HFFc6 (cell line): ENCODE measurements around the gene HBE1. TPM values are rescaled to one million over a fixed set of nuclear protein-coding genes. Genes with fewer than 3 reads are reported as not detected.
"Not testable (repeated sequence)": the region's sequence is repeated elsewhere in the genome, so short reads cannot be mapped to it uniquely, and the experiment has no call there.

ENCODE experiments used
- DNase-seq: peaks from one replicate; pipeline ENCODE4 v3.0.0-alpha.2; 2018
- H3K27ac Mint-ChIP-seq: 2 replicates; pipeline ENCODE4 v1.8.0; 2020; ENCODE audit warnings: mild to moderate bottlenecking, mixed read lengths
- H3K27me3 Mint-ChIP-seq: 2 replicates; pipeline ENCODE4 v1.8.0; 2021; ENCODE audit warnings: mild to moderate bottlenecking, moderate library complexity, mixed read lengths; ENCODE audit not compliant: insufficient read depth
- H3K36me3 Mint-ChIP-seq: 2 replicates; pipeline ENCODE4 v1.8.0; 2021; ENCODE audit warnings: low read depth, mixed read lengths
- H3K4me1 Mint-ChIP-seq: 2 replicates; pipeline ENCODE4 v1.8.0; 2020; ENCODE audit warnings: low read depth, mixed read lengths
- H3K4me3 Mint-ChIP-seq: 2 replicates; pipeline ENCODE4 v1.8.0; 2020; ENCODE audit warnings: mild to moderate bottlenecking, moderate library complexity, mixed read lengths
- H3K9me3 Mint-ChIP-seq: 2 replicates; pipeline ENCODE4 v1.8.0; 2020; ENCODE audit warnings: mild to moderate bottlenecking, mixed read lengths
- long read RNA-seq: library from polyadenylated mRNA; unstranded; transcript quantifications from one replicate; pipeline ENCODE4 v2.0.0, GENCODE V29; 2019
- total RNA-seq, 6 experiments: library from RNA; stranded (reverse); fragmentation: NEBNext Ultra II Directional; extraction: Animal tissue kit (Norgen Biotek cat#: 25700); gene quantifications; 2 replicates in 1 of 6; 3 replicates in 5 of 6; pipeline ENCODE4 v1.2.3, GENCODE V29; 2021
- TF ChIP-seq, protein P1 (sequence below): fragments of 200-600 bp; sonication (generic); IDR thresholded peaks from 2 replicates; pipeline ENCODE4 v1.5.0; 2021; ENCODE audit warnings: antibody characterized with exemption, mild to moderate bottlenecking

The HBE1 gene
- not detected for total RNA-seq
- long read RNA-seq, result 0 reads

GRCh38 chr11:5269715-5270147 lies at the start of gene HBE1:
Gene HBE1, minus strand, starts transcription at chr11:5269945. Its CDS starts 55 bp downstream, at chr11:5269890.
- Mint-ChIP-seq H3K9me3 (no peaks in the 10 kb centered on the region), H3K4me1 (peaks cover 8% of the 10 kb centered on the region), H3K4me3 (no peak within 1 kb of the TSS), H3K27me3 (no peaks in the 10 kb centered on the region; the same call in 1 of the 2 replicates), H3K27ac (no peak within 1 kb of the TSS), H3K36me3 (no peaks in the 10 kb centered on the region)
- DNase-seq, result no peak
- TF ChIP-seq, protein P1, sequence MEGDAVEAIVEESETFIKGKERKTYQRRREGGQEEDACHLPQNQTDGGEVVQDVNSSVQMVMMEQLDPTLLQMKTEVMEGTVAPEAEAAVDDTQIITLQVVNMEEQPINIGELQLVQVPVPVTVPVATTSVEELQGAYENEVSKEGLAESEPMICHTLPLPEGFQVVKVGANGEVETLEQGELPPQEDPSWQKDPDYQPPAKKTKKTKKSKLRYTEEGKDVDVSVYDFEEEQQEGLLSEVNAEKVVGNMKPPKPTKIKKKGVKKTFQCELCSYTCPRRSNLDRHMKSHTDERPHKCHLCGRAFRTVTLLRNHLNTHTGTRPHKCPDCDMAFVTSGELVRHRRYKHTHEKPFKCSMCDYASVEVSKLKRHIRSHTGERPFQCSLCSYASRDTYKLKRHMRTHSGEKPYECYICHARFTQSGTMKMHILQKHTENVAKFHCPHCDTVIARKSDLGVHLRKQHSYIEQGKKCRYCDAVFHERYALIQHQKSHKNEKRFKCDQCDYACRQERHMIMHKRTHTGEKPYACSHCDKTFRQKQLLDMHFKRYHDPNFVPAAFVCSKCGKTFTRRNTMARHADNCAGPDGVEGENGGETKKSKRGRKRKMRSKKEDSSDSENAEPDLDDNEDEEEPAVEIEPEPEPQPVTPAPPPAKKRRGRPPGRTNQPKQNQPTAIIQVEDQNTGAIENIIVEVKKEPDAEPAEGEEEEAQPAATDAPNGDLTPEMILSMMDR, result no peak

DNA sequence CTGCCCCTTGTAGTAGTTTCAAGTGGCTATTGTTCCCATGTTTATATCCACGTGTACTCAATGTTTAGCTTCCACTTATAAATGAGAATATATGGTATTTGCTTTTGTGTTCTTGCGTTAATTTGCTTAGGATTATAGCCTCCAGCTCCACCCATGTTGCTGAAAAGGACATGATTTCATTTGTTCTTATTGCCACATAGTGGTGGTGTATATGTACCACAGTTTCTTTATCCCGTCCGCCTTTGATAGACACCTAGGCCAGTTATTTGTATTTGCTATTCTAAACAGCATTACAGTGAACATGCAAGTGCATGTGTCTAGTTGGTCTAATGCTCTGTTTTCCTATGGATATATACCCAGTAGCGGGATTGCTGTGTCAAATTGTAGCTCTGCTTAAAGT lies 47.5 kb upstream of the HBE1 start:
- no peak for DNase-seq
- TF ChIP-seq, protein P1, result peak; percentile 27; the same call in 1 of the 2 replicates

DNA sequence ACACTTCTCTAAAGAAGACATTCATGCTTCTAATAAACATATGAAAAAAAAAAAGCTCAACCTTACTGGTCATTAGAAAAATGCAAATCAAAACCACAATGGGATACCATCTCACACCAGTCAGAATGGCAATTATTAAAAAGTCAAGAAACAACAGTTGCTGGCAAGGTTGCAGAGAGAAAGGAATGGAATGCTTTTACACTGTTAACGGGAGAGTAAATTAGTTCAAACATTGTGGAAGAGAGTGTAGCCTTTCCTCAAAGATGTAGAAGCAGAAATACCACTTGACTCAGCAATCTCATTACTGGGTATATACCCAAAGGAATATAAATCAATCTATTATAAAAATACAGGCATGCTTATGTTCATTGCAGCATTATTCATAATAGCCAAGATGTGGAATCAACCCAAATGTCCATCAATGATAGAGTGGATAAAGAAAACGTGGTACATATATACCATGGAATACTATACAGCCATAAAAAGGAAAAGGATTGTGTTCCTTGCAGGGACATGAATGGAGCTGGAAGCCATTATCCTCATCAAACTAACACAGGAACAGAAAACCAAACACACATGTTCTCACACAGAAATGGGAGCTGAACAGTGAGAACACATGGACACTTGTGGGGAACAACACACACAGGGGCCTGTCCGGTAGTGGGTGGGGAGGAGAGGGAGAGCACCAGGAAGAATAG lies 43.7 kb upstream of the HBE1 start:
- not testable (repeated sequence) for H3K27me3 Mint-ChIP-seq, H3K36me3 Mint-ChIP-seq, DNase-seq, H3K4me3 Mint-ChIP-seq, H3K27ac Mint-ChIP-seq, H3K9me3 Mint-ChIP-seq
- peaks cover 27% of the 10 kb centered on the region for H3K4me1 Mint-ChIP-seq

More for the DNA sequence above, 47.5 kb upstream of the HBE1 start:
- peaks cover 4% of the 10 kb centered on the region; the same call in 1 of the 2 replicates for H3K36me3 Mint-ChIP-seq
- H3K27me3 Mint-ChIP-seq, result no peaks in the 10 kb centered on the region
- H3K4me1 Mint-ChIP-seq, result peaks cover 27% of the 10 kb centered on the region
- H3K4me3 Mint-ChIP-seq, result no peak overlapping the region
- H3K27ac Mint-ChIP-seq, result no peak overlapping the region
- H3K9me3 Mint-ChIP-seq, result no peaks in the 10 kb centered on the region; the same call in 1 of the 2 replicates

- no peaks in the 10 kb centered on the region for H3K27me3 Mint-ChIP-seq
- H3K4me3 Mint-ChIP-seq, result no peak overlapping the region
- no peaks in the 10 kb centered on the region; the same call in 1 of the 2 replicates for H3K9me3 Mint-ChIP-seq
- peaks cover 23% of the 10 kb centered on the region for H3K4me1 Mint-ChIP-seq
- H3K36me3 Mint-ChIP-seq, result peaks cover 4% of the 10 kb centered on the region; the same call in 1 of the 2 replicates
- DNase-seq, result no peak
- no peak overlapping the region for H3K27ac Mint-ChIP-seq
- TF ChIP-seq, protein P1, result no peak
Measured at GRCh38 chr11:5310423-5310822, 40.7 kb upstream of the HBE1 start.

DNA sequence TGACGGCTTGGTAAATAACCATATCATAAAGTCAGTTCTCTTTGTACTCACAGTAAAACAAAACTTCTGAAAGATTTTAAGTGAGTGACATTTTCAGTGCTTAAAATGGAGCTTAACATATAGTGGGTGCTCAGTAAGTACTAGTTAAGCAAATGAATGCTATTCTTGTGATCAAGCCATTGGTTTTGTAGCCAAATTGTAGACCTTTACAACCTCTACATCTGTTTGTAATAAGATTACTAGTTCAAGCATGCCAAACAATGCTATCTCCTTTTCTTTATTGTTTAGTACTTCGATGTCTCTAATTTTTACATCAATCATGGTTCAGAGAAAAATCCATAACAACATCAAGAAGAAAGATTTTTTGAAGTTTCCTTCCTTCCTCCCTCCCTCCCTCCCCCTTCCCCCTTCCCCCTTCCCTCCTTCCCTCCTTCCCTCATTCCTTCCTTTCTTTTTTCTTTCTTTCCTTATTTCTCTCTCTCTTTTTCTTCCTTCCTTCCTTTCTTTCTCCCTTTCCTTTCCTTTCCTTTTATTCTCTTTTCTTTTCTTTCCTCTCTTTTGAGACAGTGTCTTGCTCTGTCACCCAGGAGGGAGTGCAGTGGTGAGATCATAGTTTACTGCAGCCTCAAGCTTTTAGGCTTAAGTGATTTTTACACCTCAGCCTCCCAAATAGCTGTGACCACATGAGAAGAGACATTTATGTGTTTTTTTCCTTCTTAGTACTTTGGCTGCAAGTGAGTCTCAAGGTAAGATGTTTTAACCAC lies 37.7 kb upstream of the HBE1 start:
- Mint-ChIP-seq H3K4me1 (peaks cover 20% of the 10 kb centered on the region), H3K27ac (no peak overlapping the region), H3K9me3 (no peaks in the 10 kb centered on the region), H3K4me3 (no peak overlapping the region), H3K27me3 (no peaks in the 10 kb centered on the region), H3K36me3 (no peaks in the 10 kb centered on the region)
- no peak for DNase-seq
- TF ChIP-seq, protein P1, result no peak

DNA sequence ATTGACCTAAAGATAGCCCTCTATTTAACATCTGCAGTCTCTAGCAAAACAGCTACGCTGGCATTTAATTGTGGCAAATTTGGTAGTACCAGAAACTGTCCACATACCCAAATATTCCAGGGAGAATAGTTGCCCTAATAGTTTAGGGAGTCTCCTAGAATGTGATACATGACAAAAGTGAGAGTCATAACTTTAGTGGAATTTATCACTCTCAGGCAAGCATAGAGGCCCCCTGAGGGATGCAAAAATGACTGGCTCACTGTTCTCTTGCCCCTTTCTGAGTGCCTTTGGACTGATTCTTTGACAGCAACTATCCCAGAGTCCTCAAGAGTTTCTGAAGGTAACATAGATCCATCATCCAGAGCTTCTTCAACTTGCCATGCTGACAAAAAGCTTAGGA lies 34.3 kb upstream of the HBE1 start:
- no peaks in the 10 kb centered on the region for H3K9me3 Mint-ChIP-seq
- H3K4me1 Mint-ChIP-seq, result peaks cover 37% of the 10 kb centered on the region
- peak overlapping the region; percentile 42 for H3K27ac Mint-ChIP-seq
- no peak for DNase-seq
- no peaks in the 10 kb centered on the region for H3K27me3 Mint-ChIP-seq
- H3K36me3 Mint-ChIP-seq, result no peaks in the 10 kb centered on the region
- no peak overlapping the region for H3K4me3 Mint-ChIP-seq
- TF ChIP-seq, protein P1, result no peak
